Effector memory CD4-positive, alpha-beta T cell (primary cell): ENCODE measurements around the gene TRIM33.
"Not testable (repeated sequence)": the region's sequence is repeated elsewhere in the genome, so short reads cannot be mapped to it uniquely, and the experiment has no call there.

Experiments
- DNase-seq, 3 donors: peaks; one replicate each; pipeline ENCODE4 v3.0.0-alpha.2; 2020
- H3K27ac ChIP-seq: 2 replicates; pipeline ENCODE4 v1.7.0; 2013; ENCODE audit warnings: mild to moderate bottlenecking, low read length, moderate library complexity; ENCODE audit not compliant: insufficient read depth, poor library complexity, severe bottlenecking
- H3K27me3 ChIP-seq: replicated peaks from 2 replicates; pipeline ENCODE4 v1.7.0; 2013; ENCODE audit warnings: mild to moderate bottlenecking, low read length; ENCODE audit not compliant: insufficient read depth, control insufficient read depth, poor library complexity, severe bottlenecking
- H3K36me3 ChIP-seq: 2 replicates; pipeline ENCODE4 v1.7.0; 2013; ENCODE audit warnings: mild to moderate bottlenecking, low read length, moderate library complexity; ENCODE audit not compliant: control insufficient read depth, insufficient read depth
- H3K4me1 ChIP-seq: 2 replicates; pipeline ENCODE4 v1.7.0; 2013; ENCODE audit warnings: low read length, mild to moderate bottlenecking; ENCODE audit not compliant: control insufficient read depth, insufficient read depth, poor library complexity, severe bottlenecking
- H3K4me3 ChIP-seq: 2 replicates; pipeline ENCODE4 v1.7.0; 2013; ENCODE audit warnings: low read length, low read depth, mild to moderate bottlenecking; ENCODE audit not compliant: insufficient read depth, poor library complexity, severe bottlenecking
- H3K9me3 ChIP-seq: 2 replicates; pipeline ENCODE4 v1.7.0; 2013; ENCODE audit warnings: mild to moderate bottlenecking, low read length, moderate library complexity; ENCODE audit not compliant: control insufficient read depth

TRIM33 gene

DNA sequence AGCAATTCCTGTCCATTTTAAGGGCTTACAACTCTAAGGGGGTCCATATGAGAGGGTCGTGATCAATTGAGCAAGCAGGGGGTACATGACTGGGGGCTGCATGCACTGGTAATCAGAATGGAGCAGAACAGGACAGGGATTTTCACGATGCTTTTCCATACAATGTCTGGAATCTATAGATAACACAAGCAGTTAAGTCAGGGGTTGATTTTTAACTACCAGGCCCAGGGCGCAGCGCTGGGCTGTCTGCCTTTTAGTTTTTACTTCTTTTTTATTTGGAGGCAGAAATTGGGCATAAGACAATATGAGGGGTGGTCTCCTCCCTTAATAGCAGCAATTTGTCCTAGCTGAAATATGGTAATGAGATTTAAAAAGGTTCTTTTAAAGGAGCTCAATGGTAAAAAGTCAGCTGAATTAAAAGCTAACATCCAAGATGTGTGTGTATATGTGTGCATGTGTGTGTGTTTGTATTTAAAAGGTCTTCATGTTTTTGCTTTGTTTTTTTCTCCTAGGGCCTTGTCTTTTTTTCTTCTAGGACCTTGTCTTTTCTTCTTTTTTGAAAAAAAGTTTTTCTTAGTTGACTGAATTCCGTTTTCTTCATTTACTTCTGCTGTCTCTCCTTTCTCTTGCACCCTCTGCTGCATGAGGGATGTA is 141.6 kb downstream of the TRIM33 start:
- not testable (repeated sequence) for H3K4me3 ChIP-seq, H3K27ac ChIP-seq, H3K36me3 ChIP-seq, DNase-seq, H3K9me3 ChIP-seq, H3K4me1 ChIP-seq, H3K27me3 ChIP-seq

DNA sequence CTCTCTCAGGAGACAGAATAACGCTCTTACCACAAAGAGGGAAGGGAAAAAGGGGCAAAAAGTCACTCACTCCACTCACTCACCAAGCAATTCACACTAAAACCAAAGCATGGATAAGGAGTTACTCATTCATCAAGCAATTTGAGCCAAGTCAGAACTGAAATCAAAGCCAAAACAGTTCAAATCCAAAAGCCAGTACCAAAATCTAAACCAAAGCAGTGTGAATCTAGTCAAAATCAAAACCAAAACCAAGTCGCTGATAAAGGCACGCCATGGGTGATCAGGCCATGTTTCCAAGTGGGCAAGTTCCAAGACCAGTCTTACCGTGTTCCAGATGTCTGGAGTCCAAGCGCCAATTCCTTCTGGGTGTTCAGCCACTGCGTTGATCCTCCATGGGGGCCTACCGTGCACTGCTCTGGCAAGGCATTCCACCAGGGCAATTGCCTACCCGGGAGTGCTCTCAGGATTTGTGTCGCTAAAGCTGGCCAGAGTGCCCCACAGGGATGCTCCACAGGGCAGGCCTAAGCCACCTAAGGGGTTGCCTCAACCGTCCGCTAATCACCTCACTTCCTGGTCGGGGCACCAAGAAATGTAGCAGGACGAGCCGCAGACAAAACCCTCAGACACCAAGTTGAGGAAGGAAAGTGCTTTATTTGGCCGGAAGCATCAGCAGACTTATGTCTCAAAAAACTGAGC is 142.3 kb downstream of the TRIM33 start:
- Histone ChIP-seq H3K4me1 (no peaks in the 10 kb centered on the region), H3K9me3 (peaks cover 2% of the 10 kb centered on the region), H3K36me3 (no peaks in the 10 kb centered on the region), H3K4me3 (no peak overlapping the region), H3K27ac (no peak overlapping the region), H3K27me3 (no peaks in the 10 kb centered on the region)
- DNase-seq: no peak

DNA sequence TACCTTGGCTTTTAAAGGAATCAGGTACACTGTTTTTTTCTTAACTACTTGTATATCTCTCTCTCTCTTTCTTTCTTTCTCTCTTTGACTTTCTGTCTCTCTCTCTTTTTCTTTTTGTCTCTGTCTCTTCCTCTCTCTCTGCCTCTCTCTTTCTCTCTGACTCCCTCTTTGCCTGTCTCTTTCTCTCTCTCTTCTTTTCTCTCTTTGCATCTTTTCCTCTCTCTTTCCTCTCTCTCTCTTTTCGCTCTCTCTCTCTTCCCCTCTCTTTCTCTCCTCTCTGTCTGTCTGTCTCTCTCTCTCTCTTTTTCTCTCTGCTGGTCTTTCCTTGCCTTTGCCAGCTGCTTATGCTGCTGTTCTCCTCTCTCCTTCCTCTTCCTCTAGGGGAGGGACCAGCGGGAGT is 143.2 kb downstream of the TRIM33 start:
- Histone ChIP-seq H3K36me3 (no peaks in the 10 kb centered on the region), H3K9me3 (peaks cover 9% of the 10 kb centered on the region), H3K27me3 (no peaks in the 10 kb centered on the region), H3K4me1 (no peaks in the 10 kb centered on the region), H3K27ac (no peak overlapping the region), H3K4me3 (no peak overlapping the region)
- no peak for DNase-seq

DNA sequence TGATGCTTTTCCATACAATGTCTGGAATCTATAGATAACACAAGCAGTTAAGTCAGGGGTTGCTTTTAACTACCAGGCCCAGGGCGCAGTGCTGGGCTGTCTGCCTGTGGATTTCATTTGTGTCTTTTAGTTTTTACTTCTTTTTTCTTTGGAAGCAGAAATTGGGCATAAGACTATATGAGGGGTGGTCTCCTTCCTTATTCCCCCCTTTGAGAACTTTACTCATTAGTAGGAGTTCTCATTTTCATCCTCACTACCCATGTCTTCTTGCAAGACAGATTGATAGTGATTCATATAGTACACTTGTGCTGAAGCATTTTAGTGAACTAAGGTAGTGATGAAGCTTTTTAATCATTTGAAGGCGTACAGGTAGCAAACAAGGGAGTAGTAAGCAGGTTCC is 147.8 kb downstream of the TRIM33 start:
- peaks cover 13% of the 10 kb centered on the region for H3K9me3 ChIP-seq
- not testable (repeated sequence) for H3K4me3 ChIP-seq, H3K27ac ChIP-seq, H3K4me1 ChIP-seq, H3K36me3 ChIP-seq, H3K27me3 ChIP-seq, DNase-seq

DNA sequence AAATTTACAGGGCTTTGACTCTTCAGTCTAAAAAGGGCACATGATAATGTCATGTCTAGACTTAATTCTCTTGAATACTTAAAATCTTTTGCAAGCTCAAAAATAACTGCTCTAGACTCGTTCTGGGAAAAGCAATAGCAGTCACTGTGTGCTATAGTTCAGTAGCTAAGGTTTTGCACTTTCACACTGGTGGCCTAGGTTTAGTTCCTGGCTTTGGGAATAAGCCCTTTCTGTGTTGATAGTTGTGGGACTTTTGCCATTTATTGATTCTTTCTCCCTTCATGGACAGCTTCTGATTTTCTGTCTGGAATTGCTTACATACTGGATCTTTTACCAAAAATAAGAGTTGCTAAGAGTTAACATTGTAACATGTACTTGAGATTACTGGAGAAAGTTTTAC is 151.2 kb downstream of the TRIM33 start:
- Histone ChIP-seq H3K27ac (no peak overlapping the region), H3K9me3 (peaks cover 13% of the 10 kb centered on the region), H3K27me3 (no peaks in the 10 kb centered on the region), H3K4me1 (no peaks in the 10 kb centered on the region), H3K4me3 (no peak overlapping the region), H3K36me3 (no peaks in the 10 kb centered on the region)
- no peak for DNase-seq

DNA sequence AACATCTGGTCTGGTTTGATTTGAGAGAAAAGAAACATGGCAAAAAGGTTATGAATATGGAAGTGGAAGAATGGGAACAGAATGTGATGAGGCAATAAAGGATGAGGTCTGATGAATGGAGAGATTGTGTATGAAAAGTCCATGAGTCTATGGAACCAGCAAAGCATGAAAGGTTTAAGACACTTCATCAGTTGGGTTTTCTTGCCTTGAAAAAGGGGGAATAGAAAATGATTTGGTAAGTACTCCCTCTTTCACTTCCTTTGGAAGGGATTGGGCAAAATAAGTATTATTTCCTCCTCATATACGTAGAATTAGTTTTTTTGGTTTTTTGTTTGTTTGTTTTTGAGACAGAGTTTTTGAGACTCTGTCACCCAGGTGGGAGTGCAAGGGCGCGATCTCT is 155.8 kb downstream of the TRIM33 start:
- no peak overlapping the region for H3K4me3 ChIP-seq
- no peak overlapping the region for H3K27ac ChIP-seq
- H3K36me3 ChIP-seq: no peaks in the 10 kb centered on the region
- no peak for DNase-seq
- H3K27me3 ChIP-seq: no peaks in the 10 kb centered on the region
- H3K9me3 ChIP-seq: no peaks in the 10 kb centered on the region
- H3K4me1 ChIP-seq: no peaks in the 10 kb centered on the region

DNA sequence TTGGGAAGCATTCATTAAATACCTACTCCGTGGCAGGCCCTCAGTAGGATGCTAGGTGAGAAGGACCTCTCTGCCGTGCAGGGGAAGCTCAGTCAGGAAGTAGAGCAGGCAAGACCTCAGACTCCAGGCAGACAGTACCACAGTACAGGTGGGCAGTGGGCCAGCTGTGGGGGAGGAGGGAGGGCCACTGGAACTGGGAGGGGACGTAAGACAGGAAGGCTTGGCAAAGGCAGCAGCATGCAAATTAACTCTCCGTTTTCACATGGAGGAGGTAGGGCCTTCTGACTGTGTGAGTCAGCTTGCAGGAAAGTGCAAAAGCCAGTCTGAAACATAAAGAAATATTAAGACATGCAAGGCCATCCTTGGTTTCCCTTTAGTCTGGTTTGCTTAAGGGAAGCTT is 157.7 kb downstream of the TRIM33 start:
- no peak overlapping the region for H3K4me3 ChIP-seq
- H3K27me3 ChIP-seq: no peaks in the 10 kb centered on the region
- no peaks in the 10 kb centered on the region for H3K9me3 ChIP-seq
- H3K36me3 ChIP-seq: no peaks in the 10 kb centered on the region
- no peaks in the 10 kb centered on the region for H3K4me1 ChIP-seq
- no peak for DNase-seq
- H3K27ac ChIP-seq: no peak overlapping the region

DNA sequence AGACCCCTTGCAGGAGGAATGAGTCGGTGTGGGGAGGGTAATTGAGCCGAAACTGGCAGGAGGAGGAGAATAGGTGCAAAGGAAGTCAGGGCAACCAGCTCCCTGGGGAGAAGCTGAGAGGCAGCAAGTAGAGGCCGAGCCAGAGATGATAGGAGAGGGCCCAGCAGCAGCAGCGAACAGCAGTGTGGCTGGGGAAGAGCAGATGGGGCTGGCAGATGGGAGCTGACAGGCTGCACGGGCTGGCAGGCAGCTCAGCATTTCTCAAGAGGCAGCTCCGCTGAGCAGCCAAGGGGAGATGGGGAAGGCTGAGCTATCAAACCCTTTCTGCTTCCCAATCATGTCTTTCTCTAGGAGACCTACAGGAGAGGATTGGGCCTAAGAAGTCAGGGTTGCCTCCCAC is 158.2 kb downstream of the TRIM33 start:
- no peaks in the 10 kb centered on the region for H3K4me1 ChIP-seq
- H3K9me3 ChIP-seq: no peaks in the 10 kb centered on the region
- no peaks in the 10 kb centered on the region for H3K27me3 ChIP-seq
- no peaks in the 10 kb centered on the region for H3K36me3 ChIP-seq
- DNase-seq: no peak
- H3K27ac ChIP-seq: no peak overlapping the region
- no peak overlapping the region for H3K4me3 ChIP-seq

DNA sequence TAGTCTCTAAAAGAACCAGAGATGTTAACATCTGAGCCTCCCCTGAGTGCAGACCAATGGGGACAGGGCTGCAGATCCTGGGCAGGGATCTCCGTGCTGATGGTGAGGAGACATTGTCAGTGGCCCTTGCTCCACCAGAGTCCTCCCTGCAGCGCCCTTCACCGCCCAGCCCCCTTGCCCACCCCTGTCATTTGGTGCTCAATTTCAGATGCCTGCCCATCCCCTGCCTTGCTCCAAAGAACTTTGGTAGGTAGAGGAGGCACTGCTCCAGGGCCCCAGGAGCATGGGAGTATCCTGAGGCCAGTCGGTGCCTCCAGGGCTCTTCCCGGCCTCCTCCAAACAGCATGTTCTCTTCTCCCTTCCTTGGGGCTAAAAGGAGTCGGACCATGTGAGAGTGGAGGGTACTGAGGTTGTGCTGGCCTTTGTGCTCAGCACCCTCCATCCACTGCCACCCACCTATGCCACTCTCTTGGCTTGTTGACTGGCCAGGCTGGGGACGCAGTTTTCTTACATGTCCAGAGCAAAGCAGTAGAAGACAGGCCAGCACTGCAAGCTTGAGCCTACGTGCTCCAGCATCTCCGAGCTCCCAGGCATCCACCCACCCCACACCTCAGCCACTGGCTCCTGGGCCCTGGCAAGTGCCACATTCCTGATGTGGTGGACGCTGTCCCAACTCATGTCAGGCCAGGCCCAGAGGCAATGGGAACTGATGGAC is 160.1 kb downstream of the TRIM33 start:
- no peak overlapping the region for H3K4me3 ChIP-seq
- no peak overlapping the region for H3K27ac ChIP-seq
- peaks cover 7% of the 10 kb centered on the region for H3K4me1 ChIP-seq
- no peaks in the 10 kb centered on the region for H3K27me3 ChIP-seq
- no peaks in the 10 kb centered on the region for H3K9me3 ChIP-seq
- H3K36me3 ChIP-seq: no peaks in the 10 kb centered on the region
- DNase-seq: no peak

DNA sequence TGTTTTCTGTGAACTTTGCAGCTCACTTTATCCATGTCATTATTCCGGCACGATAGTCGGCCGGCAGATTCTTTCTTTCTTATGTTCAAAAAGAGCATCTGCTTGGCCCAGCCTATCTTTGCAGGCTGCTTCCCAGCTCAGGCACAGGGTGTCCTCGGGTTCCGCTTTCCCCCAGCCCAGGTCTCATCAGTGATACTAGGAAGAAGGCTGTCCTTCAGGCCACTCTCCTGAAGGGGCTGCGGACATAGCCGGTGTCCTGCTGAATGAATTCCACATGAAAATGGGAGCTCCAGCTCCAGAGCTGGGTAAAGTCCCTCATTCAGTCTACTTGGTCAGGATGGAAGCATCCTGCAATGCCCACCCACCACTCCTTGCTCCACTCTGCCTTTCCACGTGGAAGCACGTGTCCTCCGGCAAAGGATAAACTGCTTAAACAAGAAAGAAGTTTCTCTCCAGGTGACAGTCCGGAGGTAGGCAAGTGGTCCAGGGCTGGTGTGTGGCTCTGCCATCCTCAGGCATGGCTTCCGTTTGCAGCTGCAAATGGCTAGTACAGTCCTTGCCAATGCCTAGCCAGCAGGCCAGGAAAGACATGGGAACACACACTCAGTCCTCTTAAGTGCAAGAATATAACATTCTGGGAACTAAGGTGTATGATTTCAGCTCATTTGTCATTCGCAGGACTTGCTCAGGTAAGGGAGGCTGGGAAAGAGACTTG is 161.0 kb downstream of the TRIM33 start:
- Histone ChIP-seq H3K36me3 (no peaks in the 10 kb centered on the region), H3K9me3 (no peaks in the 10 kb centered on the region), H3K4me1 (peaks cover 11% of the 10 kb centered on the region), H3K27me3 (no peaks in the 10 kb centered on the region), H3K27ac (no peak overlapping the region), H3K4me3 (no peak overlapping the region)
- no peak for DNase-seq
